GM03348 (cell line): ENCODE measurements around the gene TAF7.
"Not testable (repeated sequence)": the region's sequence is repeated elsewhere in the genome, so short reads cannot be mapped to it uniquely, and the experiment has no call there.

ENCODE experiments used
- DNase-seq: peaks from one replicate; pipeline ENCODE4 v3.0.0; 2012; ENCODE audit warnings: low spot score

TAF7 gene

GRCh38 chr5:141320225-141321169 lies at the start of gene TAF7:
TAF7 (minus strand) TSS chr5:141320784; CDS start chr5:141320044, 740 bp downstream.
- peak; percentile 98 for DNase-seq

GRCh38 chr5:141366016-141366896 lies 45.7 kb upstream of the TAF7 start:
- DNase-seq, result no peak

- no peak for DNase-seq
Measured at GRCh38 chr5:141363952-141364660, 43.5 kb upstream of the TAF7 start, which contains the start of gene PCDHGA5. PCDHGA5 (plus strand) TSS chr5:141364162; CDS start chr5:141364331, 169 bp downstream.

- DNase-seq, result no peak
Measured at GRCh38 chr5:141362719-141363118, 42.1 kb upstream of the TAF7 start.

- no peak for DNase-seq
Measured at GRCh38 chr5:141360685-141361084, 40.1 kb upstream of the TAF7 start.

GRCh38 chr5:141359790-141360426 lies 39.3 kb upstream of the TAF7 start, which contains the start of gene PCDHGB2:
PCDHGB2 (plus strand) TSS chr5:141359994; CDS start chr5:141360136, 142 bp downstream.
- peak; percentile 45 for DNase-seq

- DNase-seq, result no peak
Measured at GRCh38 chr5:141356950-141357349, 36.4 kb upstream of the TAF7 start.

GRCh38 chr5:141356133-141356532 lies 35.5 kb upstream of the TAF7 start:
- DNase-seq, result no peak

- DNase-seq, result no peak
Measured at GRCh38 chr5:141355641-141356040, 35.1 kb upstream of the TAF7 start.

GRCh38 chr5:141354900-141355469 lies 34.4 kb upstream of the TAF7 start, which contains the start of gene PCDHGA4:
PCDHGA4 (plus strand) TSS chr5:141355021; CDS start chr5:141355108, 87 bp downstream.
- DNase-seq, result peak; percentile 48

GRCh38 chr5:141351591-141351990 lies 31.0 kb upstream of the TAF7 start:
- DNase-seq, result no peak

- peak; percentile 68 for DNase-seq
Measured at GRCh38 chr5:141349917-141350619, 29.5 kb upstream of the TAF7 start, which contains the start of gene PCDHGB1. PCDHGB1 (plus strand) TSS chr5:141350099; CDS start chr5:141350261, 162 bp downstream.

- DNase-seq, result not testable (repeated sequence)
Measured at GRCh38 chr5:141346017-141346416, 25.4 kb upstream of the TAF7 start.

GRCh38 chr5:141345327-141345726 lies 24.7 kb upstream of the TAF7 start:
- DNase-seq, result no peak

- no peak for DNase-seq
Measured at GRCh38 chr5:141343953-141344463, 23.4 kb upstream of the TAF7 start.

GRCh38 chr5:141343242-141343952 lies 22.8 kb upstream of the TAF7 start, which contains the start of gene PCDHGA3:
PCDHGA3 (plus strand) TSS chr5:141343829; CDS start chr5:141344034, 205 bp downstream.
- DNase-seq, result no peak

- no peak for DNase-seq
Measured at GRCh38 chr5:141342773-141343172, 22.2 kb upstream of the TAF7 start.

GRCh38 chr5:141340781-141341354 lies 20.3 kb upstream of the TAF7 start:
- DNase-seq, result not testable (repeated sequence)
